ENCODE measurements around the gene CADPS2. TPM values are rescaled to one million over a fixed set of nuclear protein-coding genes. Genes with fewer than 3 reads are reported as not detected.

The CADPS2 gene
- total and polyA plus RNA-seq, 2 of the 8 experiments (the other 6 are each of a cell fraction or from before 2014, with no cell fraction given): 8.9 to 22.3 TPM

DNA sequence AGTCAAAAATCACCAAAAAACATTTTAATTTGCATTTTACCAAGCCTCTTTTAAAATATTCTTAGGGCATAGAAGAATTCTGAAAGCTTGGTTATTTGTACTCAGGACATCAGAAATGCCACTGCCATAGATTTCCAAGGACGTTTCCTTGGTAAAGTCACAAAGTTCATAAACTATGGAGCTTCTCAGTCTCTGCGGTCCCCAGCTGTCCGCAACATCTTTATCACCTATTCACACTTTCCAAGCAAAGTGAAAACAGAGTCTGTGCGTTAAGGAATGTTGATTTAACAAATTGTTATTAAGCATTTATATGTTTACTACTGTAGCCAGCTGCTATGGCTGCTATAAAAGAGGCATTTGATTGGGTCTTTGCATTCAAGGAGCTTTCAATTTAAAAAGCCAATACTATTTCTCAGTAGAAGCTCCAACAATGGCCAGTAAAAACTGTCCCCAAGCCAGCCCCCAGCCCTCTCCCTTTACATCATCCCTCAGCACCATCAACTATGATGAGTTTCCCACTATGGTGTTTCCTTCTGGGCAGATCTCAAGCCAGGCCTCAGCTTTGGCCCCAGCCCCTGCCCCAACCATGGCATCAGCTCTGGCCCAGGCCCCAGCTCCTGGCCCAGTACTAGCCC lies 36.8 kb downstream of the CADPS2 start (continued):
- TF ChIP-seq SRF (IDR thresholded peaks at IDR 0.05; ENCODE audit: low read depth, low read length) (no peak), GABPA (IDR thresholded peaks at IDR 0.05; ENCODE audit: borderline replicate concordance, insufficient read depth, low read length) (no peak), EZH2 (IDR thresholded peaks at IDR 0.05; ENCODE audit: low read depth, low read length, severe bottlenecking) (no peak), RAD21 (IDR thresholded peaks at IDR 0.05 in 1 of 2, conservative IDR thresholded peaks at IDR 0.05 in 1 of 2; ENCODE audit: low read depth in 2 of 2, low read length in 2 of 2) (no peak), SIRT6 (IDR thresholded peaks at IDR 0.05; ENCODE audit: low read length) (no peak)

All from H1 (cell line).